HG02763 (cell line): ENCODE measurements around the gene TXNDC5.

Experiments used
- ATAC-seq: cut with Tn5 transposase; IDR thresholded peaks from one replicate; pipeline ENCODE4 v1.9.1; 2021; ENCODE audit warnings: mild to moderate bottlenecking, moderate library complexity; ENCODE audit not compliant: unreplicated experiment

The TXNDC5 gene

GRCh38 chr6:7878401-7878964 lies 32.1 kb downstream of the TXNDC5 start:
- ATAC-seq = no peak

GRCh38 chr6:7868926-7869325 lies 41.7 kb downstream of the TXNDC5 start:
- no peak for ATAC-seq

GRCh38 chr6:7866526-7866925 lies 44.1 kb downstream of the TXNDC5 start:
- no peak for ATAC-seq

- ATAC-seq = no peak
Observed at GRCh38 chr6:7865781-7866180, 44.8 kb downstream of the TXNDC5 start.

- no peak for ATAC-seq
Observed at GRCh38 chr6:7859591-7859990, 51.0 kb downstream of the TXNDC5 start.

GRCh38 chr6:7851780-7852179 lies 58.8 kb downstream of the TXNDC5 start:
- no peak for ATAC-seq

GRCh38 chr6:7848229-7848628 lies 62.4 kb downstream of the TXNDC5 start:
- no peak for ATAC-seq

GRCh38 chr6:7846966-7847818 lies 63.4 kb downstream of the TXNDC5 start:
- ATAC-seq = no peak

GRCh38 chr6:7841781-7842468 lies 68.7 kb downstream of the TXNDC5 start:
- no peak for ATAC-seq

- no peak for ATAC-seq
Observed at GRCh38 chr6:7836371-7837026, 74.1 kb downstream of the TXNDC5 start.

GRCh38 chr6:7833751-7834070 lies 76.9 kb downstream of the TXNDC5 start:
- ATAC-seq = no peak

GRCh38 chr6:7832904-7833750 lies 77.5 kb downstream of the TXNDC5 start:
- no peak for ATAC-seq
